Fibroblast of skin of abdomen (primary cell): ENCODE measurements around the gene ACOT9. TPM values are rescaled to one million over a fixed set of nuclear protein-coding genes. Genes with fewer than 3 reads are reported as not detected.
"Not testable (repeated sequence)": the region's sequence is repeated elsewhere in the genome, so short reads cannot be mapped to it uniquely, and the experiment has no call there.

Experiments used
- DNase-seq: peaks from one replicate; pipeline ENCODE4 v3.0.0-alpha.2; 2013
- polyA plus RNA-seq, 2 experiments: library from polyadenylated mRNA; unstranded; fragments of 120-200 nt; gene quantifications; one replicate each; pipeline ENCODE4 v1.2.1, GENCODE V29; 2013; ENCODE audit not compliant: insufficient read length in 2 of 2

The ACOT9 gene, protein sequence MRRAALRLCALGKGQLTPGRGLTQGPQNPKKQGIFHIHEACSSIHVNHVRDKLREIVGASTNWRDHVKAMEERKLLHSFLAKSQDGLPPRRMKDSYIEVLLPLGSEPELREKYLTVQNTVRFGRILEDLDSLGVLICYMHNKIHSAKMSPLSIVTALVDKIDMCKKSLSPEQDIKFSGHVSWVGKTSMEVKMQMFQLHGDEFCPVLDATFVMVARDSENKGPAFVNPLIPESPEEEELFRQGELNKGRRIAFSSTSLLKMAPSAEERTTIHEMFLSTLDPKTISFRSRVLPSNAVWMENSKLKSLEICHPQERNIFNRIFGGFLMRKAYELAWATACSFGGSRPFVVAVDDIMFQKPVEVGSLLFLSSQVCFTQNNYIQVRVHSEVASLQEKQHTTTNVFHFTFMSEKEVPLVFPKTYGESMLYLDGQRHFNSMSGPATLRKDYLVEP
- polyA plus RNA-seq (2013, experiment 1 of 2; ENCODE audit: insufficient read length) = 50.9 TPM
- 52.2 TPM for polyA plus RNA-seq (2013, experiment 2 of 2; ENCODE audit: insufficient read length)

DNA sequence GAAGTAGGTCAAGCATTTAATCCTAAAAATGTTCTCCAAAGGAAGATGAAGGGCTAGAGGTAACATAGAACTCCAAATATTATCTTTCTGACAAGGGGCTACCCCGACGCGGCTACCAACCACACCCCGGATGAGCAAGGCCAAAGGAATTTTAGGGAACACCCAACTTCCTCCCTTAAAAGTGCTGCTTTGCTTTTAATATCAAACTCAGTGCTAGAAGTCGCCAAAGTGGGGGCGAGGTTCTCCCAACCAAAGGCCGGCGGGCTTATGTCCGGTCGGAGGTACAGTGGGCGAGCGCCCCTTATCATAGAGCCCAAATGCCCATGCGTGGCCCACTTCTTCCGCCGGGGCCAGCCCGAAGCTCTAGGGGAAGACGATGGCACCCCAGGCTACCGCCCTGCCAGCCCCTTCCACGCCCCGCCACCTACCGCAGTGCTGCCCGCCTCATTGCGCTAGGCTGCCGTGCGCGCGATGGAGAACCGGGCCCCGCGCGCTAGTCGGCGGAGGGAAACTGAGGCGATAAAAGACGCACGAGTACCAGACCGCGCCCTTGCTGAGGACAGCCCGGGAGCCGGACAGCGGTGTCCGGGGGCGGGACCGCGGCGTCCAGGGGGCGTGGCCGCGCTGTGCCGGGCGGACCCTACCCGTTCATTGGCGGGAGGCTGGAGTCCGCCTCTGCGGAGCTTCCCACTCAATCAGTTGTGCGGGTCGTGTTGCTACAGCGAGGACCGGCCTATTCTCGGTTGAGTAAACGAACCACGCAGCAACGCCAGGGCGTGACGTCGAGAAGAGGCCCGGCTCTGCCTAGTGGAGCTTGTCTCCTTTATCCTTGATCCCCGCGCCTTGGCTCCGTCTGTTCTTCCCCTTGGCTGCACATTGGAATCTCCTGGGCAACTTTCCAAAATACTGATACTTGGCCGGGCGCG lies at the start of gene ACOT9:
Gene ACOT9 (minus strand): TSS at position 580 of the 926 bp plus-strand sequence. CDS start 132 bp downstream, at position 448.
- DNase-seq = peak; percentile 94

DNA sequence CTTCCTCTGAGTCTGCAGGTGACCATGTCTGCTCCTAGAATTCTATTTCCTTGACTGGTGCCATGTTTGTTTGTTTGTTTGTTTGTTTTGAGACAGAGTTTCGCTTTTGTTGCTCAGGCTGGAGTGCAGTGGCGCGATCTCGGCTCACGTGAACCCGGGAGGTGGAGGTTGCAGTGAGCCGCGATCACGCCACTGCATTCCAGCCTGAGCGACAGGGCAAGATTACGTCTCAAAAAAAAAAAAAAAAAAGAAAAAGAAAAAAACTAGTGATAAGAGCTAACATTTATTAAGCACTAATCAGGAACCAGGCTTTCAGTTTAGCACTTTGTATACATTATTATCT lies 47.0 kb upstream of the ACOT9 start:
- no peak for DNase-seq

DNA sequence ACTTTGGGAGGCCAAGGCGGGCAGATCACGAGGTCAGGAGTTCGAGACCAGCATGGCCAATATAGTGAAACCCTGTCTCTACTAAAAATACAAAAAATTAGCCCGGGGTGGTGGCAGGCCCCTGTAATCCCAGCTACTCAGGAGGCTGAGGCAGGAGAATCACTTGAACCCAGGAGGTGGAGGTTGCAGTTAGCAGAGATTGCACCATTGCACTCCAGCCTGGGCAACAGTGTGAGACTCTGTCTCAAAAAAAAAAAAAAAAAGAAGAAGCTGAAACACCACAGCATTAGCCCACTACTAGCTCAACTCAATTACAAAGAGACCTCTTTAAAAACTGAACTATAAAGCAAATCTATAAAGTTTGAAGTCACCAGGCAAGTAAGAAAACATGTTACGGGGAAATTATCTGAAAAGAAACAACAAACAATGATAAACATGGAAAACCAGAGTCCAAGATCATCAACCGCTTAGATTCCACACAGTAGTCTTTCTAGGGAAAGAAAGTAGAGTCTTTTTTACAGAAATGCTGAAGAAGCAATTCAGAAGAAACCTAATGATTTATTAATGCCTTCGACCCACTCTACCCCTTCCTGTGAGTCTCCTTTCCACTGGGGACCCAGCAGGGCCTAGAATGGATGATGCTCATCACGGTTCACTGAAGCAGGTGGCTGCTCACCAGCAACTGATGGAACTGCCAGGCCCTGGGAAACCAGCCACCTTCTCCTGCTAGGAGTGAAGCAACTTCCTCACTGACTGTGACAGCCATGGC lies 46.5 kb upstream of the ACOT9 start:
- DNase-seq = no peak

DNA sequence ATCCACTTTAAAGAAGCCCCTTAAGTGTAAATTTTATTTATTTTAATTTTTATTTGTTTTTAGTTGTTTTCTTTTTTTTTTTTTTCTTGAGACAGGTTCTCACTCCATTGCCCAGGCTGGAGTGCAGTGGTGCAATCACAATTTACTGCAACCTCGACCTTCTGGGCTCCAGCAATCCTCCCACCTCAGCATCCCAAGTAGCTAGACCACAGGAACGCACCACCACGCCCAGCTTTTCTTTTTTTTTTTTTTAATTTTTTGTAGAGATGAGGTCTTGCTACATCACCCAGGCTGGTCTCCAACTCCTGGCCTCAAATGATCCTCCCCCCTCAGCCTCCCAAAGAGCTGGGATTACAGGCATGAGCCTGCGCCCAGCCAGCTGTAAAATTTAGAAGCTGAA lies 45.9 kb upstream of the ACOT9 start:
- no peak for DNase-seq

DNA sequence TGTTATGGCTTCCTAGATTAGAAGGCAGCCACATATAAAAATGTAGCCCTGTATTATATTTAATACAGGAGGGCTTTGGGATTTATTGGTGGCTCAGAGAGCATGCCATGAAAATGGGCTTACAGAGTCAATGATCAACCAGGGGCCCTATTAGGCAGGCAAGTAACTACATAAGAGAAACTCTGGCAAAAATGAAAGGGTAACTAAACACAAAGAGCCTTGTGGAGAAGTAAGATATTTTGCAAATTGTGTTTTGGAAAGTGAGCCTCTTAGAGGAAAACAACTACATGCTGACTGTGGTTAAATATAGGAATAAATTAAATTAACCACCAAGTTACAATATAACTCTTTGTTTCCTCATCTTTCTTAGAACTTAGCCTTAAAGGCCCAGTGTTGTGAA lies 45.4 kb upstream of the ACOT9 start:
- DNase-seq = no peak

DNA sequence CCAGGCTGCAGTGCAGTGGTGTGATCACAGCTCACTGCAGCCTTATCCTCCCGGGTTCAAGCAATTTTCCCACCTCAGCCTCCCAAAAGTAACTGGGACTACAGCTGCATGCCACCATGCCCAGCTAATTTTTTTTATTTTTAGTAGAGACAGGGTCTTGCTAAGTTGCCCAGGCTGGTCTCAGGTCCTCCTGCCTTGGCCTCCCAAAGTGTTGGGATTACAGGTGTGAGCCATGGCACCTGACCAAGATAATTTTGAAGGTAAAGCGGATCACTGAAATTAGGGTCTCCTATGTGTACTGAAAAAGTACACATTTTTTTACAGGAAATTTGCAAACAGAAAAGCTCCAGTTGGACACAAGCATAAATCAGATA lies 44.7 kb upstream of the ACOT9 start:
- no peak for DNase-seq

DNA sequence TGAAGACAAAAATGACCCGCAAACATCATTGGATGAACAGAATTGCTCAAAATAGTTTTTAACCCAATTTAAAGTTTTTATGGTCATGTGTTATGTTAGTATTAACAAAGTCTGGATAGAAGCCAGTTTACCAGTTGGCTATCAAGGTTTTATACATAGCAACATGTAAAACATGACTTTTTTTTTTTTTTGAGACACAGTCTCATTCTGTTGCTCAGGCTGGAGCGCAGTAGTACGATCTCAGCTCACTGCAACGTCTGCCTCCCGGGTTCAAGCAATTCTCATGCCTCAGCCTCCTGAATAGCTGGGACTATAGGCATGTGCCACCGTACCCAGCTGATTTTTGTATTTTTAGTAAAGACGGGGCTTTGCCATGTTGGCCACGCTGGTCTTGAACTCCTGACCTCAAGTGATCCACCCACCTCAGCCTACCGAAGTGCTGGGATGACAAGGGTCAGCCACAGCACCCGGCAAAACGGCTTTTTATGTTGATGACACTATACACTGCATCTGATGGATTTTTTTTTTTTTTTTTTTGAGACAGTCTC lies 43.3 kb upstream of the ACOT9 start:
- DNase-seq = no peak

DNA sequence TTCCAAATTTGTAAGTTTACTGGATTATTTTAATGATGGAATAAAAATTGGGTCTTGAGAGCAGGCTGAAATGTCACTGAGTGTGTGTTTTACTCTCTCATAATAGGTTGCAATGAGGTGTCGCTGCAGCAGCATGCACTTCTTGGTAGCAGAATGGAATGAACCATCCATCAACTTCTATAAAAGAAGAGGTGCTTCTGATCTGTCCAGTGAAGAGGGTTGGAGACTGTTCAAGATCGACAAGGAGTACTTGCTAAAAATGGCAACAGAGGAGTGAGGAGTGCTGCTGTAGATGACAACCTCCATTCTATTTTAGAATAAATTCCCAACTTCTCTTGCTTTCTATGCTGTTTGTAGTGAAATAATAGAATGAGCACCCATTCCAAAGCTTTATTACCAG lies 42.5 kb upstream of the ACOT9 start:
- DNase-seq = no peak

DNA sequence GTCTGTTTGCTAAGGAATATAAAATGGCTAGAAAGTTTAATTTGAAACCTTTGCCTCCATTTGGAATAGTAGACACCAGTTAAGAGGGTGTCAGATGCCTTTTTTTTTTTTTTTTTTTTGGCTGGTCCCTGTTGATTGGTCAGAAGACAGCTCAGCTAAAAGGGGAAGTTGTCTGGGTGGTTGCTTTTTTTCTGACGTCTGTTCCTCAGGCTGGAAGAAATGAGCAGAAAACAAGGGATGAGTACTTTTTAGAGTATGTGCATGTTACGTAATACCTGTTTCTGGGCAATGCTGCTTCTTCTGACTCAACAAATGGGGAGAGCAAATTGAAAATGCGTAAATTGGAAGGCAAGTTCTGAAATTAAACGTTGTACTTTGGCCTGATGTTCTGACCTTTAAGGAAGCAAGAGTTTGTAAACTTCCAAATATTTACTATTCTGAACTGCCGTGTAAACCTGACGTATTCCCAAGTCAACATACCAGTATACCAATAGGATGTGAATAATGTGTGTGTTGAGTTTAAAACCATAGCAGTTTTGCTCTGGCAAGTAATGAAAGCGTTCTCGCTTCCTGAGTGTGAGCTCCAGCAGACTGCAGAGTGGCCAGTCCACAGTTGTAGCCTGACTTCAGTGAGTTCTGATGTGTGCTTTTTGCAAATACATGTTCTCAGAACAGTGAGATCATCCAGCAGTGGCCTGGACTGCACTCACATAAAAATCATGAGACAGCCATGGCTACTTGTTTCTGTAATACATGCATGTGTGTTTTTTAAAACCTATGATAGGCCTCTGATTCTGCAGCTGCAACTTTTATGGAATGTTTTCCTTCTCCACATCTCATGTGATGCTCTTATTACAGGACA lies 41.6 kb upstream of the ACOT9 start:
- peak; percentile 73 for DNase-seq

DNA sequence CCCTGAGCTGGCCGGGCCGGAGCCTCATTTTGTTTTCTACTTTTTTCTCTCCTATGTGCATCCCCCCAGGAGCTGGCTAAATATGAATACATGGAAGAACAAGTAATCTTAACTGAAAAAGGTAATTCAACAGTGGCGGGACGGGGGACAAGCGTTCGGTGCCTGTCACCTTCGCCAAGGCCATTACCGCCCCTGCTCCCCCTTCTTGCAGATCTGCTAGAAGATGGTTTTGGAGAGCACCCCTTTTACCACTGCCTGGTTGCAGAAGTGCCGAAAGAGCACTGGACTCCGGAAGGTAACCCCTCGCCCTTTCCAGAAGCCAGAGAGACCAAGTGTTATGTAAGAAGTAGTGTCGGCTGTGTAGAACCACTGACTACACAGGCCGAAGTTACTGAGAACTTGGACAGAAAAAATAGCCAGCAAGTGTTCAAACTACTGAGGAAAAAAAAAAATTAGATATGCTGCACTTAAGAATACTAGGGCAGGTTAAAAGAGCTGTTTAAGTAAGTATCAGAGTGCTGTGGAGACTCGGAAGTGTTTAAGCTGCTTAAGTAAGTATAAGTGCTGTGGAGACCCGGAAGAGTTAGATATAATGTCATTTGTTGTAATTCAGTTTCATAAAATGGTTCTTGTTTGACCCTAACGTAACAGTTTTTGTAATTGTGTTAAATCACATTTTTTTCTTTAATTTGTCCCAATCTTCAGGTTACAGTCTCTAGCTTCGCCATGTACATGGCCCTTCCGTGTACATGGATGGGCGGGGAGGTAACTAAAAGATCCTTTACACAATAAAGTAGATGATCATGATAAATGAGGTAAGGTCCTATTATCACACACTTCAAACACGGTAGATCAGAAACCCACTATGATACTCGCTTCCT lies 40.8 kb upstream of the ACOT9 start:
- no peak for DNase-seq

DNA sequence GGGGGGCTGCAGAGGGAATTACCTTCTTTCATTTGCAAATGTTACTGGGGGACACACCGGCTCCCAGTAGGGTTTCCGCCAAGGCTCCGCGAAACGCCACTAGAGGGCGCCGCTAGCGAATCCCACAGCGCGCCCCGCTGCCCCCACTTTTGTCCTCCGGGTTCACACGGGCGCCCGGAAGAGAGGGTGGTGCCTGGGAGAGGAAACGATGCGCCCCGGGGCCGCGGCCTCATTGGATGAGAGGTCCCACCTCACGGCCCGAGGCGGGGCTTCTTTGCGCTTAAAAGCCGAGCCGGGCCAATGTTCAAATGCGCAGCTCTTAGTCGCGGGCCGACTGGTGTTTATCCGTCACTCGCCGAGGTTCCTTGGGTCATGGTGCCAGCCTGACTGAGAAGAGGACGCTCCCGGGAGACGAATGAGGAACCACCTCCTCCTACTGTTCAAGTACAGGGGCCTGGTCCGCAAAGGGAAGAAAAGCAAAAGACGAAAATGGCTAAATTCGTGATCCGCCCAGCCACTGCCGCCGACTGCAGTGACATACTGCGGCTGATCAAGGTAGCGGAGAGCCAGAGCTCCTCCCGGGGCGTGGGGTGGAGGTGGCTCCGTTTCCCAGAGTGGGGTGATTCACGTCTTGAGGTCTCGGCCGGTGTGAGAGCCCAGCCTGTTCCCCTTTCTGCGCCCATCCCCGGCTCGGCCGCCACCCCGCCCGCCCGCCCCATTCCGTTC lies 40.0 kb upstream of the ACOT9 start, which contains the start of gene SAT1:
Gene SAT1 (plus strand): TSS at position 311 of the 726 bp plus-strand sequence. CDS start 179 bp downstream, at position 490.
- DNase-seq = peak; percentile 95

DNA sequence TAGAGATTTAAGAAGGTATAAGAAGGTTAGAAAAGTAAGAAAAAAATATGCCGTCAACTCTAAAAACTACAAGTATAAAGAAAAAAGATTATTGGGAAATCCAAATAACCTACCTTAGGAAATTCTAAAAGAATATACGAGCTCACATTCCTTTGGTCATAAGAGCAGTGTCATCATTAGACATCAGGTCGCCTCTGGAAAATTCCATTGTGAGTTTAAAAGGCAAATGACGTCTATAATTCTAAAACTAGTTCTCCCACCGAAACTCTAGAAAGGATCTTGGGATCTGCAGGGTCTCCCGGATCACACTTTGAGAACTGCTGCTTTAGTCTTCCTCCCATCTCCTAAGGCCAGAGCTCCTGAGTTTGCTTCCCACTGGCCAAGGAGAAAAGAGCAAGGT lies 39.4 kb upstream of the ACOT9 start:
- no peak for DNase-seq

DNA sequence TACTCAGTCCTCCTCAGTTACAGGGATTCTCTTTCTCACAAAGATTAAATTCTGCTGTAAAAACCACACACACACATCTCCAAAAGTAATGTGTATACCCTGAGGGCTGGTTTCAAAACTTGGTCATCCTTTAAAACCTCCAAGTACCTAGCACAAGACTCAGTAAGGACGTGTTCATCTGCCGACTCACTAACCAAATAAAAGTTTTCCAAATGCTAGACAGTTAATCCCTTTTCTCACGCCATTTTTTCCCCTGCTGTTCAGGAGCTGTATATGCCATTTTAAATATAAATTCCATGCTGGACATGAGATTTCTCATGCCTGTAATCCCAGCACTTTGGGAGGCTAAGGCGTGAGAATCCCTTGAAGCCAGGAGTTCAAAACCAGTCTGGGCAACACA lies 35.9 kb upstream of the ACOT9 start:
- peak; percentile 75 for DNase-seq

DNA sequence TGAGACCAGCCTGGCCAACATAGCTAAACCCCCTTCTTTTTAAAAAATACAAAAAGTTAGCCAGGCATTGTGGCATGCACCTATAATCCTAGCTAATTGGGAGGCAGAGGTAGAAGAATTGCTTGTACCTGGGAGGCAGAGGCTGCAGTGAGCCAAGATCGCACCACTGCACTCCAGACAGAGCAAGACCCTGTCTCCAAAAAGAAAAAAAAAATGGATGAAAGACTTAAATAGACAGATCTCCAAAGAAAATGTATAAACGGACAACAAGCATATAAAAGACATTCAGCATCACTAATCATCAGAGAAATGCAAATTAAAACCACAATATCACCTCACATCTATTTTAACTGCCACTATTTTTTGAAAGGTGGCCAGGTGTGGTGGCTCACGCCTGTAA lies 33.3 kb upstream of the ACOT9 start:
- no peak for DNase-seq

DNA sequence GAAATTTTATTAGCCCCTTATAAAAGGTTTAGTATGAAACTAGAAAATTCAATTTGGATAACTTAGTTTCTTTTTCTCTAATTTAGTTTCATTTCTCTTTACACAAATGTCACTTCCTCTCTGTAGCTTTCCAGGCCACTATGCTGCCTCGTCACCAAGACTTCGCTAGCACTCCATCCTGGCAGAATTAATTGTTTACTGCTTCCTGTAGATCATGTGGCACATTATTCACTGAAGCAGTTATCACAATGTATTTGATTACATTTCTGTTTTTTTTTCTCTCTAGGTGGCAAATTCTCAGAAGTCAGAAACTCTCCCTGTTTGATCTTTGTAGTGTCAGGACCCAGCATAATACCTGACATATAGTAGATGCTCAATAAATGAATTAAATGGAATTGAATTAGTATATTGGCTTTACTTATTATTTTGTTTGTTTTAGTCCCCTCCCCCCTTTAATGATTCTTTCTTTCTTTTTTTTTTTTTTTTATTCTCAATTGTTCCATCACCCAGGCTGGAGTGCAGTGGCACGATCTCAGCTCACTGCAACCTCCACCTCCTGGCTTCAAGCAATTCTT lies 30.6 kb upstream of the ACOT9 start:
- no peak for DNase-seq

DNA sequence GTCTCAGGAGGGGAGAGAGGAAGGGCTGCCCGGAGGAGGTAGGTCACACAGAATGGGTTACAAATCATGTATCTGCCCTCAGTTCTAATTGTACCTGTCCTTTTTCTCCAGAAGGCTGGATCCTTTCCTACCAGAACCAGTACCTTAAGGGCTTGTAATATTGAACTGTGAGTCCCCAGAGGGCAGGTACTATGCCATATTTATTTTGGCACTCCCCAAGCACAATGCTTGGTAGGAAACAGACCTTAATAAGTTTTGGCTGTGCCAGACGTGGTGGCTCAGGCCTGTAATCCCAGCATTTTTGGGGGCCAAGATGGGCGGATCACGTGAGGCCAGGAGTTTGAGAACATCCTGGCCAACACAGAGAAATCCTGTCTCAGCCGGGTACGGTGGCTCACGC lies 28.0 kb upstream of the ACOT9 start:
- not testable (repeated sequence) for DNase-seq

DNA sequence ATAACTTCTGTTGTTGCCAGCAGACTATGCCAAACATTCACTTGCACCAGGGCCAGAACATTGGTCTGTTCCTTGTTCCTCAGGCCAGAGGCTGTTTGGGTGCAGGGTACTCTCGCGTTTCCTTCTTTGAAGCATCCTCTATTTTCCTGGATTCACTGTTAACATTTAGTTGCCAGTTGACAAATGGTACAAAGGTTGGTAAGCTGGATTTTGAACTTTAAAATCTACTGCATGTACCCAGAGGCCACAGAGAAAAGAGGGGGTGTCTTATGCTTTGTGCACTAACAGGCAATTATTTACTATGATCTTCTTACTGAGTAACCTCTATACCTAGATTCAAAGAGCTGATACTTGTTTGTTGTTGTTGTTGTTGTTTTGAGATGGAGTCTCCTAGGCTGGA lies 27.1 kb upstream of the ACOT9 start:
- DNase-seq = no peak

DNA sequence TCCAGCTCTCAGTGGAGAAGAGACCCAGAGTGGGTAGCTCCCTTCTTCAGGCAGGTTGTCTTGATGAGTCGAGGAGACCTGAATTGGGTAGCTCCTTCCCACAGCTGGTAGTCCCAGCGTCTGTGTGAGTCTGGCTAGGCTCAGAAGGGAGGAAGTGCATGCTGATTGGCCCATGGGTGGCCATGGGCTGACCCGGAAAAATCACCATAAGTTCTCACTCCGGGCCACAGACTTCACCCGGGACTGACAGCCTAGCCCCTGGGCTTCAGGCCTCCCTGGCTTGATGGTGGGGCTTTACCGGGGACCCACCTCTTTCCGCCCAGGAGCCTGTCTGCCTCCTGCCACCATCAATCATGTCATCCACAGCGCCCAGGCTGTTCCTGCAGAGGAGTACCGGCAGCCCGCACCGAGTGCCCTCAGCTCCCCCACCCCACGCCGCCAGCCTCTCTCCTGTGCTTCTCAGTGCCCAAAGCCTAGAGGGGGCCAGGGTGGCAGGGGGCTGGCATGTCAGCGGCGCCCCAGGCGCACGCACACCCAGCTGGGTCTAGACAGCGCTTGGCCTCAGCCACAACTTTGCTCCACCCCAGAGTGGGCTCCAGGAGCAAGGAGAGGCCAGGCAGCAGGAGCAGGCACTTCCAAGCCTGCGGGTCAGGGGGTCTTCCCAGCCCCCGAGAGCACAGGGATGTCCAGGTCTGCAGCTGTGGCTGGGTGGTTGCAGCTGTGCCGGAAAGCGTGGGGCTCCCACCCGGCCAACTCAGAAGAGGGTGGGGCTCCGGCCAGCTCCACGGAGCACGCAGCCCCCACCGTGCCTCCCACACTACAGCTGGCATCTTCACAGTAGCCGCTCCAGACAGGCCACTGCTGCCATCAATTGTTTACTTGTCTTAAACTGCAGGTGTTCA lies 23.8 kb upstream of the ACOT9 start:
- DNase-seq = no peak
